H9 (cell line): ENCODE data around the gene NRGN. TPM values are rescaled to one million over a fixed set of nuclear protein-coding genes. Genes with fewer than 3 reads are reported as not detected.

Experiments
- DNase-seq: peaks from one replicate; pipeline ENCODE4 v3.0.0-alpha.2; 2017
- H2AFZ ChIP-seq: one replicate; pipeline ENCODE4 v1.6.1; 2013; ENCODE audit warnings: mild to moderate bottlenecking, low read length, control low read depth, moderate library complexity
- H2AK5ac ChIP-seq: 2 replicates; pipeline ENCODE4 v1.6.1; 2013; ENCODE audit warnings: low read length, control low read depth, mixed read lengths; ENCODE audit not compliant: insufficient read length
- H2BK120ac ChIP-seq: one replicate; pipeline ENCODE4 v1.6.1; 2013; ENCODE audit warnings: low read depth, mild to moderate bottlenecking, low read length, control low read depth, inconsistent platforms; ENCODE audit not compliant: poor library complexity, severe bottlenecking
- H2BK12ac ChIP-seq: 2 replicates; pipeline ENCODE4 v1.6.1; 2013; ENCODE audit warnings: low read length, control low read depth, mixed read lengths, low read depth; ENCODE audit not compliant: insufficient read length
- H2BK15ac ChIP-seq: 2 replicates; pipeline ENCODE4 v1.6.1; 2013; ENCODE audit warnings: low read depth, low read length, control low read depth
- H2BK20ac ChIP-seq: one replicate; pipeline ENCODE4 v1.6.1; 2013; ENCODE audit warnings: low read depth, mild to moderate bottlenecking, low read length, control low read depth, inconsistent platforms; ENCODE audit not compliant: poor library complexity, severe bottlenecking
- H2BK5ac ChIP-seq: 2 replicates; pipeline ENCODE4 v1.6.1; 2013; ENCODE audit warnings: low read length, control low read depth, mixed read lengths; ENCODE audit not compliant: insufficient read length
- H3K14ac ChIP-seq: 2 replicates; pipeline ENCODE4 v1.6.1; 2013; ENCODE audit warnings: low read length, control low read depth; ENCODE audit not compliant: insufficient read depth
- H3K18ac ChIP-seq: 2 replicates; pipeline ENCODE4 v1.6.1; 2013; ENCODE audit warnings: low read depth, mild to moderate bottlenecking, mixed read lengths, low read length, control low read depth; ENCODE audit not compliant: insufficient read length
- H3K23ac ChIP-seq: 2 replicates; pipeline ENCODE4 v1.6.1; 2013; ENCODE audit warnings: low read length, control low read depth, mixed read lengths, low read depth; ENCODE audit not compliant: insufficient read length
- H3K23me2 ChIP-seq: 2 replicates; pipeline ENCODE4 v1.6.1; 2013; ENCODE audit warnings: low read depth, mild to moderate bottlenecking, mixed read lengths, low read length, control low read depth; ENCODE audit not compliant: insufficient read length, poor library complexity, severe bottlenecking
- H3K27ac ChIP-seq: 2 replicates; pipeline ENCODE4 v1.5.1; 2013; ENCODE audit warnings: low read length, control low read depth, mixed read lengths, low read depth; ENCODE audit not compliant: insufficient read length
- H3K27me3 ChIP-seq: 2 replicates; pipeline ENCODE4 v1.6.1; 2013; ENCODE audit warnings: low read length, control low read depth, inconsistent platforms; ENCODE audit not compliant: insufficient read depth
- H3K4ac ChIP-seq: 2 replicates; pipeline ENCODE4 v1.6.1; 2013; ENCODE audit warnings: low read depth, mild to moderate bottlenecking, control low read depth, inconsistent platforms, low read length, moderate library complexity
- H3K4me1 ChIP-seq: 2 replicates; pipeline ENCODE4 v1.6.1; 2013; ENCODE audit warnings: low read length, control low read depth, inconsistent platforms; ENCODE audit not compliant: insufficient read depth
- H3K4me2 ChIP-seq: 2 replicates; pipeline ENCODE4 v1.6.1; 2013; ENCODE audit warnings: low read length, control low read depth, mixed read lengths; ENCODE audit not compliant: insufficient read length, insufficient read depth
- H3K56ac ChIP-seq: 2 replicates; pipeline ENCODE4 v1.6.1; 2013; ENCODE audit warnings: low read depth, mild to moderate bottlenecking, mixed read lengths, low read length, control low read depth; ENCODE audit not compliant: insufficient read length
- H3K79me1 ChIP-seq: 2 replicates; pipeline ENCODE4 v1.6.1; 2013; ENCODE audit warnings: low read depth, mild to moderate bottlenecking, moderate library complexity, low read length, control low read depth, inconsistent platforms; ENCODE audit not compliant: insufficient read depth, poor library complexity, severe bottlenecking
- H3K79me2 ChIP-seq: 2 replicates; pipeline ENCODE4 v1.6.1; 2013; ENCODE audit warnings: low read length, control low read depth, inconsistent platforms; ENCODE audit not compliant: insufficient read depth
- H3K9ac ChIP-seq: 2 replicates; pipeline ENCODE4 v1.6.1; 2013; ENCODE audit warnings: low read length, control low read depth, mixed read lengths; ENCODE audit not compliant: insufficient read length; ENCODE audit errors: extremely low read depth
- H3K9me3 ChIP-seq: one replicate; pipeline ENCODE4 v1.6.1; 2013; ENCODE audit warnings: low read depth, low read length, inconsistent platforms; ENCODE audit not compliant: control insufficient read depth
- H3T11ph ChIP-seq: one replicate; pipeline ENCODE4 v1.6.1; 2013; ENCODE audit warnings: mild to moderate bottlenecking, low read length, control low read depth, inconsistent platforms
- H4K20me1 ChIP-seq: one replicate; pipeline ENCODE4 v1.6.1; 2013; ENCODE audit not compliant: control insufficient read depth, insufficient read length, insufficient read depth
- H4K5ac ChIP-seq: 2 replicates; pipeline ENCODE4 v1.6.1; 2013; ENCODE audit warnings: low read depth, mild to moderate bottlenecking, mixed read lengths, low read length, control low read depth; ENCODE audit not compliant: insufficient read length
- H4K8ac ChIP-seq: replicated peaks from 2 replicates; pipeline ENCODE4 v1.6.1; 2013; ENCODE audit warnings: low read length, control low read depth, mixed read lengths, low read depth; ENCODE audit not compliant: insufficient read length
- H4K91ac ChIP-seq: 2 replicates; pipeline ENCODE4 v1.6.1; 2013; ENCODE audit warnings: low read depth, mild to moderate bottlenecking, moderate library complexity, mixed read lengths, low read length, control low read depth; ENCODE audit not compliant: insufficient read length
- H3K27ac Mint-ChIP-seq, 3 experiments: 2 replicates in 2 of 3; 3 replicates in 1 of 3; pipeline ENCODE4 v1.8.0; 2020 to 2021; ENCODE audit warnings: mixed read lengths in 3 of 3, mild to moderate bottlenecking in 1 of 3, moderate library complexity in 1 of 3
- H3K27me3 Mint-ChIP-seq: 2 replicates; pipeline ENCODE4 v1.8.0; 2021; ENCODE audit warnings: low read depth, mild to moderate bottlenecking, moderate library complexity, mixed read lengths
- H3K36me3 Mint-ChIP-seq, 3 experiments: 2 replicates in 2 of 3; 3 replicates in 1 of 3; pipeline ENCODE4 v1.8.0; 2020 to 2021; ENCODE audit warnings: low read depth in 3 of 3, mixed read lengths in 3 of 3; ENCODE audit not compliant: insufficient read depth in 1 of 3
- H3K4me1 Mint-ChIP-seq, 2 experiments: 2 replicates each; pipeline ENCODE4 v1.8.0; 2020; ENCODE audit warnings: mixed read lengths in 2 of 2
- H3K4me3 Mint-ChIP-seq, 2 experiments: 2 replicates in 1 of 2; 3 replicates in 1 of 2; pipeline ENCODE4 v1.8.0; 2020 to 2021; ENCODE audit warnings: mild to moderate bottlenecking in 2 of 2, mixed read lengths in 2 of 2, moderate library complexity in 1 of 2
- H3K9me3 Mint-ChIP-seq, 2 experiments: 2 replicates in 1 of 2; 3 replicates in 1 of 2; pipeline ENCODE4 v1.8.0; 2020; ENCODE audit warnings: mild to moderate bottlenecking in 2 of 2, mixed read lengths in 2 of 2, moderate library complexity in 1 of 2
- WGBS: extraction: QIAGEN DNeasy Blood & Tissue Kit; methylation state at CpG from one replicate; pipeline ENCODE4 v1.1.7; 2013; ENCODE audit warnings: missing lambda C conversion rate, low lambda C conversion rate, mixed read lengths; ENCODE audit not compliant: insufficient read length; ENCODE audit errors: extremely low coverage; 5-methylcytosine and 5-hydroxymethylcytosine counted together
- total RNA-seq: library from RNA; stranded (reverse); gene quantifications from 2 replicates; pipeline ENCODE4 v1.2.1, GENCODE V29; 2021
- TF ChIP-seq, protein P1 (sequence below): fragments of 200-600 bp; sonication (generic); conservative IDR thresholded peaks from 3 replicates; pipeline ENCODE4 v1.8.0; 2021; ENCODE audit warnings: antibody characterized with exemption, mild to moderate bottlenecking

Gene NRGN
- total RNA-seq, 1 experiment from 2014 or later: 6.4 TPM

DNA sequence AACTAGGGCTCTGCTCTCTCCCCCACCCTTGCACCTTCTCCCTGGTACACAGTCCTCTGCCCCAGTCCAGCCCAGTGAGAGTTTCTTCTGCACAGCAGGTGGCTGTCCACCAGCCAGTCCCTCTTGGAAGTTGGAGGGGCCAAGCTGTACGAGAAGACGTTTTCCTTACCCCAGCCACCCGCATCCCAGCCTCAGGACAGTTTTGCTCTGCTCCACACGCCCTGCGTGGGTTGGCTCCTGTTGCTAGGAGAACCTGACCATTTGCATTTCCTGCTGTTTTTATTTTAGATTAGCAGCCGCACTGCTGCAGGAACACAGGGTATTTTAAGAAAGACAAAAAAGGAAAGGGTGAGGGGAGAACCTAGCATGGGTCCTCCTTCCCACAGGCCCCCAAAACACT is 17.6 kb upstream of the NRGN start:
- no peak overlapping the region for H3K23ac ChIP-seq

More for the DNA sequence above, 17.6 kb upstream of the NRGN start:
- H3K4me1 Mint-ChIP-seq: peaks cover 53 to 60% of the 10 kb centered on the region in 2 experiments
- Histone ChIP-seq H2BK5ac (no peak overlapping the region), H3K9ac (no peak overlapping the region), H2BK15ac (no peak overlapping the region), H3T11ph (no peak overlapping the region), H2BK20ac (no peak overlapping the region), H3K4me2 (no peak overlapping the region), H2AFZ (no peak overlapping the region), H3K27me3 (peaks cover 46% of the 10 kb centered on the region), H3K18ac (no peak overlapping the region), H3K27ac (no peak overlapping the region), H3K79me1 (no peaks in the 10 kb centered on the region), H3K14ac (0 out of 2 replicates have a peak overlapping the region, but pooled peaks have one; percentile 35), H2BK12ac (no peak overlapping the region), H3K9me3 (no peaks in the 10 kb centered on the region), H4K5ac (no peak overlapping the region), H4K8ac (no peak overlapping the region), H3K23me2 (peaks cover 9% of the 10 kb centered on the region), H2BK120ac (no peak overlapping the region), H3K56ac (no peak overlapping the region), H4K91ac (no peak overlapping the region), H3K4ac (no peak overlapping the region), H3K4me1 (peaks cover 17% of the 10 kb centered on the region), H2AK5ac (no peak overlapping the region), H4K20me1 (no peaks in the 10 kb centered on the region), H3K79me2 (no peaks in the 10 kb centered on the region)
- no peak for DNase-seq
- no peak overlapping the region for H3K4me3 Mint-ChIP-seq
- peaks cover 83% of the 10 kb centered on the region for H3K27me3 Mint-ChIP-seq
- TF ChIP-seq, protein P1, sequence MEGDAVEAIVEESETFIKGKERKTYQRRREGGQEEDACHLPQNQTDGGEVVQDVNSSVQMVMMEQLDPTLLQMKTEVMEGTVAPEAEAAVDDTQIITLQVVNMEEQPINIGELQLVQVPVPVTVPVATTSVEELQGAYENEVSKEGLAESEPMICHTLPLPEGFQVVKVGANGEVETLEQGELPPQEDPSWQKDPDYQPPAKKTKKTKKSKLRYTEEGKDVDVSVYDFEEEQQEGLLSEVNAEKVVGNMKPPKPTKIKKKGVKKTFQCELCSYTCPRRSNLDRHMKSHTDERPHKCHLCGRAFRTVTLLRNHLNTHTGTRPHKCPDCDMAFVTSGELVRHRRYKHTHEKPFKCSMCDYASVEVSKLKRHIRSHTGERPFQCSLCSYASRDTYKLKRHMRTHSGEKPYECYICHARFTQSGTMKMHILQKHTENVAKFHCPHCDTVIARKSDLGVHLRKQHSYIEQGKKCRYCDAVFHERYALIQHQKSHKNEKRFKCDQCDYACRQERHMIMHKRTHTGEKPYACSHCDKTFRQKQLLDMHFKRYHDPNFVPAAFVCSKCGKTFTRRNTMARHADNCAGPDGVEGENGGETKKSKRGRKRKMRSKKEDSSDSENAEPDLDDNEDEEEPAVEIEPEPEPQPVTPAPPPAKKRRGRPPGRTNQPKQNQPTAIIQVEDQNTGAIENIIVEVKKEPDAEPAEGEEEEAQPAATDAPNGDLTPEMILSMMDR: no peak
- no peaks in the 10 kb centered on the region; a peak in 1 of 7 replicates for H3K36me3 Mint-ChIP-seq
- H3K9me3 Mint-ChIP-seq: no peaks in the 10 kb centered on the region; a peak in 1 of 5 replicates
- no peak overlapping the region for H3K27ac Mint-ChIP-seq
- WGBS: no CpG with 5 or more reads among the region's 6 CpGs
